G401.6 (cell line): ENCODE data around the gene OR2T10.
"Not testable (repeated sequence)": the region's sequence is repeated elsewhere in the genome, so short reads cannot be mapped to it uniquely, and the experiment has no call there.

Source experiments
- FAIRE-seq: peaks from 2 replicates; lab custom pipeline; 2012; peaks lifted over from hg19 to GRCh38; lab: Jason Lieb, UNC

Gene OR2T10, protein sequence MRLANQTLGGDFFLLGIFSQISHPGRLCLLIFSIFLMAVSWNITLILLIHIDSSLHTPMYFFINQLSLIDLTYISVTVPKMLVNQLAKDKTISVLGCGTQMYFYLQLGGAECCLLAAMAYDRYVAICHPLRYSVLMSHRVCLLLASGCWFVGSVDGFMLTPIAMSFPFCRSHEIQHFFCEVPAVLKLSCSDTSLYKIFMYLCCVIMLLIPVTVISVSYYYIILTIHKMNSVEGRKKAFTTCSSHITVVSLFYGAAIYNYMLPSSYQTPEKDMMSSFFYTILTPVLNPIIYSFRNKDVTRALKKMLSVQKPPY

DNA sequence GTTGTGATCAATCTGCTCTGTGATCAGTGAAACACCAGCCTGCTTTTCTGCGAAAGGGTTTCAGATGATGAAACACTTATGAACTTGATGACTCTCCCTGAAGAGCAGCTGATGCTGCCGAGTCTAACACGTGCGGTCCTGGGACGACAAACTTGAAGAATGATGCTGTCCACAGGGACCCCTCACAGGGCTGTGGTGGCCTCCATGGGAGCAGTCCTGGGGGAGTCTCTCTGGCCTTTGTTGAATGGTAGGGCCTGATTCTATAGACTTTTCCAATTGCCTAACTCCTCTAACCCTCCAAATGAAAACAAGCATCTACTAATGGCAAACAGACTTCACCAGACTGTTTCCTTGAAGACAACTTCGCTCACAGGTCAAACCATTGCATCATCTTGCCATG is at the start of gene OR2T10:
Gene OR2T10, minus strand, starts transcription at position 112 of the 400 bp plus-strand sequence. CDS start 3,932 bp downstream, outside the sequence.
- no peak for FAIRE-seq

DNA sequence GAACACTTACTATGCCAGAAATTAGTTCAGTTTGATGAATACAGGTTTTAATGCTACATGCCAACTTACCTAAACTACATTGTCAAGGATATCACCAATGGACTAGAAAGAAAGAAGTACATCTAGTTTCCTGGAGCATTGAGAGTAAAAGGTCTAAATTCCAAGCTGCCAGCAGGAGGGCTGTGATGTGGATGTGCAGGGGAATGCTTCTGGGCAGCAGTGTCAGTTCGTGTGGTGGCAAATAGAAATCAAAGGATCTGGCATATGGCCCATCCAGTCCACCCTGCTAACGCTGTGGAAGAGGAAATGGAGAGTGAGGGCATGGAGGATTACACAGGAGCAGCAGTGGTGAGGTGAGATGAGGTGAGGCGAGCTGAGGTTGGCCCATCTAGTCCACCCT is 47.7 kb upstream of the OR2T10 start, which contains the start of gene OR2T35:
Gene OR2T35, minus strand, starts transcription at position 101 of the 400 bp plus-strand sequence. CDS start 6,020 bp downstream, outside the sequence.
- not testable (repeated sequence) for FAIRE-seq

- not testable (repeated sequence) for FAIRE-seq
These were observed 45.6 kb upstream of the OR2T10 start for GRCh38 chr1:248642971-248643651.

DNA sequence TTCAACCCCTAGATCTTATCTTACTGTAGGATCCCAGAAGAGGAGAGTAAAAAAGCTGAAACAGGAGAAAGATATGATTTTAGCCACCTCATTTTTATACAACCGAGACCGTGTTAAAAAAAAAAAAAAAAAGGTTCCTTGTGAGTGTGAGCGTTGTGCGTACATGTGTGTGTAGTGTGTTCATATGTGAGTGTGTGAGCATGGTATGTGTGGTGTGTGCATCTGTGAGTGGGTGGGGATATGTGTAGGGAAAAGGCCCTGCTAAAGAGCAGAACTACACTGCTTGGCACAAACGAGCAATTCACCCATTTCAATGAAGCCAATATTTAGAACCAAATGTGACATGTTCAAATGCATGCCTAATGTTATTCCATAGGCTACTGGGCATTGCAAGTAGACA is 44.1 kb upstream of the OR2T10 start:
- FAIRE-seq = not testable (repeated sequence)

- not testable (repeated sequence) for FAIRE-seq
These were observed 43.4 kb upstream of the OR2T10 start for GRCh38 chr1:248640906-248641305.

DNA sequence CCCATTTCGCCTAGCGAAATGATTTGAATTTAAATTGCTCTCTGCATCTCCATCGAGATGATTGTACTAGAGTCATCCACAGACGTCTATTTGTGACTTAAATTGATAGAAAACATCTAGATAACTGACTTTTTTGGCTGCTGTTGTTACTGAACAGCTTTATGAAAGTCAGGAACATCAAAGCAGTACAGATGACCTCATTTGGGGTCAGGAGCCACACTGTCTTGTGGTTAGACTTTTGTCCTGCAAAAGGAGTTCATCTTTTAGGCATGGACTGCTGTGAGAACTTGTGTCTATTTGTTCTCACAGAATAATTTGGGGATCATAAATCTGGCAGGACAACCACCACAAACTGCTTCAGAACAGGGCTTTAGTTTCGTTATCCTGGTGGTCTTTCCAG is 42.2 kb upstream of the OR2T10 start:
- FAIRE-seq = not testable (repeated sequence)

DNA sequence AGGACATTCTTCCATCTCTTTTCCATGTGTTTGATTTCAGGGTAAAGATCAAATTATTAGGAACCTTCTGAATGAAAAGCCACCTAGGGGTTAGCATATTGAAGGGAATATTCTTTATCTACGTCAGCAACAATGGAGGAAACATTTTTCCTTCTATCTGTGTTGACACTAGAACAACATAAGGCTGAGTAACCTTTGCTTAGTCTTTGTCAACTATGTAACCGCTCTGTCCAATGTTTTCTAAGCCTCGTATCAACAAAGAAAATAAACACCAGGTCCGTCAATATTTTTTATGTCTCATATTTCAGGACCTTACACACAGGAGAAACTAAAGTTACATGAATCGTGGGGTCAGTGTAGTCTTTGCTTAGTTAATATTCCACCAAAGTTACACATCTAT is 39.1 kb upstream of the OR2T10 start:
- FAIRE-seq = not testable (repeated sequence)

DNA sequence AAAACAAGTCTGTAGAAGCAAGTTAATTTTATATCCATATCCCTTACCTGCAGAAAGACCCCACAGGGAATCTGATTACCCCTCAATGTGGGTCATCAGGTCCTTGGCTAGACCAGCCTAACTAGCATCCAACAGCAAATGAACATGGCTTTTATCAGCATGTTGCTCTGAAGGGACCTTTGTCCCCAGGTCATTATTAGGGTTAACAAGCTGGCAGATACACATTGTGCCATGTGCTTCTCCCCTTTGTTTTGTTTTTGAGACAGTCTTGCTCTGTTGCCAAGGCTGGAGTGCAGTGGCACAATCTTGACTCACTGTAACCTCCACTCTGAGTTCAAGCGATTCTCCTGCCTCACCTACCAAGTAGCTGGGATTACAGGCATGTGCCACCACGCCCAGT is 37.5 kb upstream of the OR2T10 start, which contains the start of gene OR2T11:
Gene OR2T11, minus strand, starts transcription at position 101 of the 400 bp plus-strand sequence. CDS start 7,963 bp downstream, outside the sequence.
- FAIRE-seq = not testable (repeated sequence)

DNA sequence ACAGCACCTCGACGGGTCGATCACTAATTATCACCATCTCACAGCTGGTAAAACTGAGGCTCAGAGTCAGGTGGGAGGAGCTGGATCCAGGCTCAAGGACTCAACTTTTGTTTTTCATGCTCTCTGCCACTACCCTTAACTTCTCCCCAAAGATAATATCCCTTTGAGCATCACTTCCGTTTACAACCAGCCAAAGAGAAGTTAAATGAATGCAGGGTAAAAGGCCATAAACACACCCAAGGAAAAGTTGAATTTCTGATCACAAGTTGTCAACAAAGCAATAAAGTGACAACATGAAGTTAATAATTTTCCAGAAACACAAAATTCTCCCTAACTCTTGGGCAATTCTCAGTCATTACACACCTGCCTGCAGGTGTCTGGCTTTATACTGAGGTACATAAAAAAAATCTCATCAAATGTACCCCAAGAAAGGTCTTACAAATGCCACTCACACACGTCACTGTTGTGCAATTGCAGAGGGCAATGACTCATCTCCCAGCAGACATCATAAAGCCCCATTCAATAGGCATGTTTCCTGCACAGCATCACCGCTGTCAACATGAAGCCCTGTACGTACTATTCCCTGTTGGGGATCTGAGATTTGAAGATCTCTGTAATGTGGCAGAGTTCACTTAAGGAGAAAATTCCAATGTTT is 34.0 kb upstream of the OR2T10 start:
- no peak for FAIRE-seq

DNA sequence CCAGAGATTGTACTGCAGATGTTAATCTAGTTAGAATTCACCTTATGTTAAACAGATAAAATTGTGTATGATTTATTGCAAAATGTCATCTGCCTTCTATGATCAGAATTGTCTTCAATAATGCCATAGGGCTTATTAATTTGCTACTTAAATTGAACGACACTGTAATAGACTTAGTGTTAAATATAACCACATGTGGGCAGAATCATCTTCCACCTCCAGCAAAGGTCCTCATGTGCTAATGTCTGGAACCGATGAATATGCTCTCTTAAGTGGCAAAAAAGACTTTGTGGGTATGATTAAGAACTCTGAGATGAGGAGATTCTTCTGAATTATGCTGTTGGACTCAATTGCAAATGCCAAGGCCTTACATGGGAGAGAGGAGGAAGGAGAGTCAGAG is 33.1 kb upstream of the OR2T10 start:
- FAIRE-seq = no peak

GRCh38 chr1:248627971-248628844 is 30.7 kb upstream of the OR2T10 start:
- FAIRE-seq = no peak

- FAIRE-seq = no peak
These were observed 28.5 kb upstream of the OR2T10 start for GRCh38 chr1:248625971-248626370.

DNA sequence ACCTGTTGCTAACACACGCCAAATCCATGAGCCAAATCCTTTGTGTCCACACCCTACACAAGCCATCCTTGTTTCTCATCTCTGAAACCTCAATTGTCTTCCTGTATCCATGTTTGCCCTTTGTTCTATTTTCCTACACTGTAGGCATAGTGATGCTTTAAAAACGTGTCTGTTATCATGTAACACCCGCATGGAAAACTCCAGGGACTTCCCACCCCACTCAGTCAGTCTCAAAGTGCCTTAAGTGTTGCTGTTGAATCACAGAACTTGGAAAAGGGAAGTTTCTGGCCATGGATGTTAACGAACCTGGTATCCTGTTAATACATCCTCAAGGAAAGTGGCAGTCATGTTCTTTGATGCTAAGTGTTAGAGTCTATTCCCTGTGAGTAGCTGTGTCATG is 27.7 kb upstream of the OR2T10 start:
- no peak for FAIRE-seq

GRCh38 chr1:248622570-248623001 is 25.1 kb upstream of the OR2T10 start:
- peak; percentile 76 for FAIRE-seq

DNA sequence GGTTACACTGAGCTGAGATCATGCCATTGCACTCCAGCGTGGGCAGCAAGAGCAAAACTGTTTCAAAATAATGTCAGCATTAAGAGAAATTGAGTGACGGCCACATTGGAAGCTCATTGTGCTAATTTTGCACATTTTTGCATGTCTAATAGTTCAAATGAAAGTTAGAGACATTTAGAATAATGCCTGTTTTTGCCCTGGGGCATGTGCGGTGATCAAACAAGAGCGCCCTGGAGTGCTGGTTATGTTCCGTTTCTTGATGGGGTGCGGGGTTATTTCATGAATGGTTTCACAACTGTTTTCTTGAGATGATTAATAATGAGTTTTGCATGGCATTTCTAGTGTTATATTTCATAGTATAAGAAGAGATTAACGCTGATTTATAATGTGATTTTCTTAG is 24.3 kb upstream of the OR2T10 start:
- no peak for FAIRE-seq

DNA sequence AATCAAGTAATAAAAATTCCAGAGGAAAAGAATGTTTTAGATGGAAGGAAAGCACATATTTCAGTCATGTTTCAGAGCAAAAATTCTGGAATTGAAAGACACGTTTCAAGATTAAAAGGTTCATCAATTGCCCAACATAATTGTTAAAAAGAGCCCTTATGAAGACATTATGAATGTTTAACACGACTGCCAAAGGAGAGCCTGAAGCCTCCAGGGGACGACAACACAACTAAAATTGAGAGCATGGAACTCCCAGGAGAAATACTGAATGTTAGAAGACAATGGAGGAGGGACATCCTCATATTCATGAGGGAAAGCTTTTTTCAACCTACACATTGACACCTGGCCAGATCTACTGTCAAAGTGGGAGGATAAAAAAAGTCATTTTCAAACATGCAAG is 21.4 kb upstream of the OR2T10 start:
- no peak for FAIRE-seq

DNA sequence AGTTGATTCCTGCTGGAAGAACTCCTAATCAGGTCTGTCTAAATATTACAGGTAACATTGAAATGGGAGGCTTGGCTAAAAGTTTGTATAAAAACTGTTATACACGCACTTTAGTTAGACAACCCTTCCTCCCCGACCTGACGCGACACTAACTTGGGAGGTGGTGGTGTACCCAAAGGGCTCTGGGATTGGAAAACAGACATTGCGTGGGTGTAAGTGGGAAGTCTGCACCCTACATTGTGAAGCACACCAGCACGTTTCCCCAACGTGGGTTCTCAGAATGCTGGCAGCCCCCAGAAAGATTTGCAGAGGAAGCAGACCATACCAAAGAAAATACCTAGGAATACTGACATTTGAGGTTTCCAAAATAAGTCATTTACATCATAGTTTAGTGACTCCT is 20.6 kb upstream of the OR2T10 start:
- no peak for FAIRE-seq

GRCh38 chr1:248613742-248614141 is 16.2 kb upstream of the OR2T10 start:
- no peak for FAIRE-seq

GRCh38 chr1:248611883-248612414 is 14.4 kb upstream of the OR2T10 start:
- no peak for FAIRE-seq

- FAIRE-seq = no peak
These were observed 12.8 kb upstream of the OR2T10 start for GRCh38 chr1:248610301-248610700.

DNA sequence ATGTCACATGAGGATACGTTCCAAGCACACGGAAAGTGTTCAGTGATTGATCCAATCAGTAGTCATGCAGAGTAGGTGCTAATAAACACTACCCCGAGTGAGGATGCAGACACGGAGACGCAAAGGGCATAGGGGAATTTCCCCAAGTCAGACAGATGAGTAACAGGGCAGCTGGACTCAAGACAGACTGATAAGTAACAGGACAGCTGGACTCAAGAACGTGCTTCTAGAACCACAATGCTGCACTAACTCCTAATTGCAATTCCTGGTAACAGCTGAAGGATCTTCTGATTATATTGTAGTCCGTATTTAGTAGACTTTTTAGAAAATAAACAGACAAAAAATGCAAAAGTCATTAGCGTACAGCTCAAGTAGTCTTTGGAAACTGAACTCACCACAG is 1.9 kb upstream of the OR2T10 start:
- FAIRE-seq = no peak

DNA sequence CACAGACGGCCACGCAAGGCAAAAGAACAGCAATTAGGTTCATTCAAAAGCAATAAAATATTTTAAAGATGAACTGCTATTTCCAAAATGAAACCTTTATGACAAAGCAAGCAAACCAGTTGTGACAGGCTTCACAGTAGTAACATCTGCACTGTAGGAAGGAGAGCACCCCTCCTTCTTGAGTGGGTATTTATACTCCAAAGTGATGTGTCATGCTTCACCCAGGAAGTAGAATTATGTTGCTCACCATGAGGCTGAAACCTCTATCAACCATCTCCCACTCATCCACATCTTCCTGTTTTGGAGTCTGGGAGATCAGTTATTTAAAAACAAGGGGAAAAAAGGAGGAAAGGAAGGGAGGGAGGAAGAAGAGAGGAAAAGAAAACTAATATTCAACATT is 885 bp downstream of the OR2T10 start:
- no peak for FAIRE-seq
